ENCODE data around the gene ZP3.
"Not testable (repeated sequence)": the region's sequence is repeated elsewhere in the genome, so short reads cannot be mapped to it uniquely, and the experiment has no call there.

Gene ZP3

GRCh38 chr7:76424413-76425111 lies at the start of gene ZP3:
ZP3 (plus strand) TSS chr7:76424950; CDS start chr7:76424965, 15 bp downstream.
- peak; percentile 9 for DNase-seq

GRCh38 chr7:76375251-76375650 lies 49.5 kb upstream of the ZP3 start:
- no peak for DNase-seq

GRCh38 chr7:76377186-76377918 lies 47.4 kb upstream of the ZP3 start:
- DNase-seq, result no peak

- DNase-seq, result no peak
Observed at GRCh38 chr7:76380623-76380966, 44.2 kb upstream of the ZP3 start.

GRCh38 chr7:76381814-76382213 lies 42.9 kb upstream of the ZP3 start:
- DNase-seq, result no peak

- DNase-seq, result no peak
Observed at GRCh38 chr7:76383089-76383944, 41.4 kb upstream of the ZP3 start.

GRCh38 chr7:76386691-76387260 lies 38.0 kb upstream of the ZP3 start:
- no peak for DNase-seq

GRCh38 chr7:76387789-76388188 lies 37.0 kb upstream of the ZP3 start:
- DNase-seq, result not testable (repeated sequence)

GRCh38 chr7:76390092-76390491 lies 34.7 kb upstream of the ZP3 start:
- no peak for DNase-seq

- DNase-seq, result no peak
Observed at GRCh38 chr7:76392531-76393115, 32.1 kb upstream of the ZP3 start.

GRCh38 chr7:76393116-76394031 lies 31.4 kb upstream of the ZP3 start:
- DNase-seq, result peak; percentile 50

GRCh38 chr7:76394957-76395356 lies 29.8 kb upstream of the ZP3 start:
- no peak for DNase-seq

GRCh38 chr7:76395605-76395964 lies 29.2 kb upstream of the ZP3 start:
- DNase-seq, result not testable (repeated sequence)

GRCh38 chr7:76395965-76396726 lies 28.6 kb upstream of the ZP3 start:
- no peak for DNase-seq

GRCh38 chr7:76396864-76397263 lies 27.9 kb upstream of the ZP3 start:
- DNase-seq, result no peak

- DNase-seq, result no peak
Observed at GRCh38 chr7:76397409-76398183, 27.2 kb upstream of the ZP3 start.

- DNase-seq, result no peak
Observed at GRCh38 chr7:76400248-76400647, 24.5 kb upstream of the ZP3 start.

- DNase-seq, result not testable (repeated sequence)
Observed at GRCh38 chr7:76403097-76403496, 21.7 kb upstream of the ZP3 start.

- DNase-seq, result no peak
Observed at GRCh38 chr7:76403780-76404494, 20.8 kb upstream of the ZP3 start.

GRCh38 chr7:76405738-76406137 lies 19.0 kb upstream of the ZP3 start:
- DNase-seq, result no peak
